Heart right ventricle (tissue), 16 donors: ENCODE measurements around the gene KCNMA1. TPM values are rescaled to one million over a fixed set of nuclear protein-coding genes. Genes with fewer than 3 reads are reported as not detected.
A peak's percentile ranks its signal among the peaks of the same experiment; 100 is the strongest.

Experiments used
- ATAC-seq, 8 donors: fragments of 200-7000 bp; cut with Tn5 transposase; one replicate each; pipeline ENCODE4 v1.9.1; 2020; ENCODE audit warnings: mild to moderate bottlenecking in 8 of 8, moderate library complexity in 8 of 8, moderate number of reproducible peaks in 1 of 8
- DNase-seq, 2 donors: peaks; one replicate each; pipeline ENCODE4 v3.0.0-alpha.2; 2020
- H3K27ac ChIP-seq, 10 donors: fragments of 200-600 bp; sonication (generic) in 2 of 10; one replicate each; pipeline versions ENCODE4 v1.5.0 to v1.8.0; 2020 to 2022; ENCODE audit warnings: mild to moderate bottlenecking in 3 of 10
- H3K27me3 ChIP-seq, 7 donors: fragments of 200-600 bp; one replicate each; pipeline ENCODE4 v1.8.0; 2021 to 2022; ENCODE audit warnings: mild to moderate bottlenecking in 2 of 7
- H3K36me3 ChIP-seq, 9 donors: fragments of 200-600 bp; sonication (generic) in 1 of 9; one replicate each; pipeline versions ENCODE4 v1.5.0 to v1.8.0; 2020 to 2022; ENCODE audit warnings: mild to moderate bottlenecking in 2 of 9
- H3K4me1 ChIP-seq, 9 donors: fragments of 200-600 bp; sonication (generic) in 1 of 9; one replicate each; pipeline versions ENCODE4 v1.5.0 to v1.8.0; 2020 to 2022; ENCODE audit warnings: mild to moderate bottlenecking in 4 of 9
- H3K4me3 ChIP-seq, 10 donors: fragments of 200-600 bp; sonication (generic) in 2 of 10; one replicate each; pipeline versions ENCODE4 v1.5.0 to v1.8.0; 2020 to 2022; ENCODE audit warnings: mild to moderate bottlenecking in 7 of 10, moderate library complexity in 2 of 10
- H3K9me3 ChIP-seq, 11 donors: fragments of 200-600 bp in 10 of 11; sonication (generic) in 2 of 11; one replicate each; pipeline versions ENCODE4 v1.5.0 to v1.8.0; 2013 to 2022; ENCODE audit warnings: mild to moderate bottlenecking in 2 of 11, control low read depth in 1 of 11, moderate library complexity in 1 of 11
- CTCF ChIP-seq, 9 donors: fragments of 200-600 bp; sonication (generic) in 2 of 9; IDR thresholded peaks; one replicate each; pipeline versions ENCODE4 v1.5.0 to v1.8.0; 2021 to 2022; ENCODE audit warnings: antibody characterized with exemption in 9 of 9, mild to moderate bottlenecking in 5 of 9, moderate library complexity in 1 of 9
- WGBS, 2 donors: extraction: QIAGEN DNeasy Blood & Tissue Kit; methylation state at CpG; one replicate each; pipeline ENCODE4 v1.1.7; 2013; ENCODE audit warnings: inconsistent platforms in 1 of 2; 5-methylcytosine and 5-hydroxymethylcytosine counted together
- intact Hi-C, 10 donors: fragments of 100-400 bp; cut with DNase I; formaldehyde crosslinking; loops; one replicate each; pipeline versions ENCODE4 v1.11.1 to v1.14.2; 2022
- polyA plus RNA-seq, 2 donors: library from polyadenylated mRNA; stranded (reverse); fragments of 200-250 nt; gene quantifications; one replicate each; pipeline ENCODE4 v1.2.3, GENCODE V29; 2013
- total RNA-seq, 10 donors: library from RNA; stranded (reverse); fragmentation: NEBNext Ultra II Directional in 3 of 10; extraction: Animal tissue kit (Norgen Biotek cat#: 25700) in 3 of 10; gene quantifications; one replicate each; pipeline versions ENCODE4 v1.2.1 to v1.2.4, GENCODE V29; 2021 to 2023
- donor health status: Arrhythmogenic right ventricular cardiomyopathy.
- donor health status: ischemic (EF 13 %, LVEDD 7.1; RV severe dilation, severe dysfunction).
- donor health status: healthy with polysubstance abuse.
- donor health status: DM: no; HTN: yes; CAD: no.
- donor health status: DM: no; HTN: no; CAD: no.
- donor health status: ischemic (EF 25% LVEDD 6.9; RV normal size, moderate dysfunction).
- donor health status: ischemic (EF 25% LVEDD 5.7; RV mildly dilated, moderate dysfunction).
- donor health status: healthy.
- donor health status: DM: yes; HTN: yes; CAD: no.
- donor health status: Ischemic cardiomyopathy.
- donor health status: ischemic (EF 35%, LVEDD 5.7; RV mildly dilated, moderate dysfunction).
- donor health status: nonischemic (EF 11% LVEDD 7.7; RV severe dilation, severe dysfunction).
- donor health status: DM: yes; HTN: yes; CAD: no.
- donor health status: PGD.
- donor health status: ischemic (EF 29% LVEDD 5.4; RV normal size, mild dysfunction).
- donor health status: nonischemic (EF 23%, LVEDD 6.1; RV moderate dilation, normal function).

KCNMA1 gene
- total and polyA plus RNA-seq, 12 donors: 0.59 to 5.3 (median 1.6) TPM

- peak in 1 of 8 donors; percentile 49 for ATAC-seq
Measured at GRCh38 chr10:76991621-76992020, 646.0 kb downstream of the KCNMA1 start.

DNA sequence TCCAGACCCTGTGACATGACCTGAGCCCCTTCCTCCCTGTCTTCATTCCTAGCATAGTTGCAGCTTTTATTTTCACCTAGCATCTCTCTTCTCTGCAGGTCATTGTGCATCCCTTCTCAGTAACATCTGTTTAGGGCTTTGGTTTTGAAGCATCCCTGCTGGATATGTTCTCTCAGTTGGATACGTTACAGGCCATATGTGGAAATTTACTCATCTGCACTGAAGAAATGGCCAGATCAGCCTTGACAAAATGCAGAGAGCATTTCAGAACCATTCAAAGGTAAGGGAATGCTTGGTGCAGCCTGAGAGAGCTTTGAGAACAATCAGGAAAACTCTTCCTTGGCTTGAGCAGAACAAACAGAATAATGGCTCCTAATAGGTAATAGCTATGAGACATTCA lies 647.0 kb downstream of the KCNMA1 start:
- ATAC-seq (no peak), DNase-seq (no peak)
- H3K4me3 ChIP-seq: no peak overlapping the region
- WGBS, 2 donors: 89 to 94% methylated on average over 1 of the region's 1 CpG
- no peaks in the 10 kb centered on the region for H3K36me3 ChIP-seq
- H3K4me1 ChIP-seq: peaks cover 0 to 10% (median 4%) of the 10 kb centered on the region in 9 donors
- TF ChIP-seq CTCF (IDR thresholded peaks at IDR 0.05): no peak
- no peaks in the 10 kb centered on the region for H3K9me3 ChIP-seq
- intact Hi-C loops: loop anchor here in 1 of 10 donors (10.0 kb wide), 1 partner anchor 436 kb away; no protein-coding TSS in a partner anchor
- H3K27ac ChIP-seq: no peak overlapping the region
- H3K27me3 ChIP-seq: no peaks in the 10 kb centered on the region

More at GRCh38 chr10:76991621-76992020, 646.0 kb downstream of the KCNMA1 start:
- Histone ChIP-seq H3K27ac (no peak overlapping the region), H3K4me1 (peaks cover 0 to 10% (median 4%) of the 10 kb centered on the region in 9 donors), H3K36me3 (no peaks in the 10 kb centered on the region), H3K9me3 (no peaks in the 10 kb centered on the region), H3K4me3 (no peak overlapping the region), H3K27me3 (no peaks in the 10 kb centered on the region)
- TF ChIP-seq CTCF (IDR thresholded peaks at IDR 0.05): no peak
- intact Hi-C loops: loop anchor here in 1 of 10 donors (10.0 kb wide), 1 partner anchor 437 kb away; no protein-coding TSS in a partner anchor
- no peak for DNase-seq
- 42 to 51% methylated on average over 2 of the region's 2 CpGs for WGBS, 2 donors

- peak in 6 of 8 donors; percentile 57 to 87 (median 72) for ATAC-seq
- 17 to 23% methylated on average over 6 of the region's 6 CpGs for WGBS, 2 donors
Measured at GRCh38 chr10:76984559-76985443, 652.8 kb downstream of the KCNMA1 start.

More at GRCh38 chr10:76984559-76985443, 652.8 kb downstream of the KCNMA1 start:
- no peaks in the 10 kb centered on the region for H3K9me3 ChIP-seq
- peak; percentile 65 to 97 (median 95) for TF ChIP-seq CTCF (IDR thresholded peaks at IDR 0.05)
- no peak overlapping the region for H3K27ac ChIP-seq
- intact Hi-C loops: loop anchor here in 7 of 10 donors (5.0 to 10.0 kb wide), 11 partner anchors 210 to 1590 kb away; partner anchors contain the start of gene ZNF503 (in 2 of the 7)
- no peaks in the 10 kb centered on the region for H3K36me3 ChIP-seq
- no peak overlapping the region for H3K4me3 ChIP-seq
- peaks cover 0 to 8% (median 0%) of the 10 kb centered on the region in 7 donors for H3K27me3 ChIP-seq
- no peaks in the 10 kb centered on the region for H3K4me1 ChIP-seq
- DNase-seq: peak; percentile 47 to 58
